Stimulated activated CD8-positive, alpha-beta memory T cell treated with anti-CD3 and anti-CD28 coated beads, Interleukin-15, amount 100 ng/mL, for 24 hours (primary cell): ENCODE data around the gene MSANTD2.

Source experiments
- DNase-seq: peaks from one replicate; pipeline ENCODE4 v3.0.0-alpha.2; 2020; ENCODE audit warnings: low read depth

The MSANTD2 gene

GRCh38 chr11:124732230-124732629 lies 68.0 kb downstream of the MSANTD2 start:
- no peak for DNase-seq

GRCh38 chr11:124729571-124729970 lies 70.6 kb downstream of the MSANTD2 start:
- no peak for DNase-seq

DNA sequence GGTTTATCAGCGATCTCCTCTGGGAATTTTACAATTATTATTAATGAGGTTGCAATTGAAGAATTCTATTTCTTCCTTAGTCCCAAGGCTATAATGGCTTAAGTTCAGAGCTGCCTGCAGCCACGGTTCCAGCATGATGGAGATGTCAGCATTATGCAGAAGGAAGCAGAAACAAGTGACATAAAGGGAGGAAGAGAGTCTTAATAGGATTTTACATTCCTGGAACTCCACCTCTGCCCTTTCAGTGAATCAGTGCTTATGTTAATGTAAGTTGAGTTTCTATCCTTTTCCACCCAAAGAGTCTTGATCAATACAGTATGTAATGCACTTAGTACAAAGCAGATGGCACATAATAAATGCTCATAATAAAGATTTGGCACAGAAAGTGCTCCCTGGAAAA lies 72.1 kb downstream of the MSANTD2 start:
- no peak for DNase-seq

DNA sequence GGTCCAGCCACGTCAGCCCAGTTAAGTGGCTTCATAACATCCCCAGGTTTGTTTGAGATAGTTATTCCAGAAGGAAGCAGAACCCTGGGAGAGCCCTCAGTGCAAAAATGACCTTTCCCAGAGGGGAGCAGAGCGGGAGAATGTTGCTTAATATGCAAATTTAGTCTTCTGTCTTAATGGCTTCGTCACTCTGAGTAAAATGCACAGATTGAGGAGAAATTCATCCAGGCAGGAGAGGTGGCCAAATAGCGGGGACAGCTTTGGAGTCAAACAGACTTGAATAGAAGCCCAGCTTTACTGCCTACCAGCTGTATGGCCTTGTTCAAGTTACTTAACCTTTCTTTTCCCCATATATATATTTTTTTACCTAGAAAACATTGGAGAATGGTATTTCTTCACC lies 72.7 kb downstream of the MSANTD2 start:
- DNase-seq: no peak

- no peak for DNase-seq
Measured at GRCh38 chr11:124725719-124726105, 74.5 kb downstream of the MSANTD2 start.

DNA sequence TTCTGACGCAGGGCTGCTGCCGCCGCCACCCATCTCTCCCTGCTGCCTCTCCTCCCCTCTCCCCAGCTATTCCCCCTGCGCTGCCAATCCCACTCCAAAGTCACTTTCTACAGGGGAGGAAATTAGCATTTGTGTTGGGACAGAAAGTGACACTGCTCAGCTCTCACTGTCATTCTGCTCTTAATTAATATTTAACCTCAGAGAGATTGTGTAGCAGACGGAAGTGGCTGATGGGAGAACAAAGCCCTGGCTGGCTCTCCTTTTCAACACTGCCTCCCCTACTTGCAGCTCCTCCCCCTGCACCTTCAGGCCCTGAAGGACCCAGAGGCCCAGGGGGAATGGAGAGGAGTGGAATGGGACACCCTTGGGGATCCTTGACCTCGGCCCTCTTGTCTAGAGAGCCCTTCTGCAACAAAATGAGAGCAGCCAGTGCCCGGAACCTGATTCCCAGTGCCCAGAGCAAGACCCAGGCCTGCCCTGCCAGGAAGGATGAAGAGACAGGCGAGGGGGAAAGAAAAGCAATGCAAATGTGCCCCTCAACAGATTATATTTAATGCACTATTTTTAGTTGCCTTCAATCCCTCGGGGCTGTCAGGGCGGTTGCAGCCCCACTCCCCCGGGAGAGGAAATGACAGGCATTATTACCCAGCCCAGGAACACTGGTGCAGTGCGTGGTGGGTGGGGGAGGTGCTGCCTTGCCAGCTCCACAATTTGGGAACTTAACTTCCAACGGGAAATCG lies 75.1 kb downstream of the MSANTD2 start:
- no peak for DNase-seq

GRCh38 chr11:124722176-124722575 lies 78.0 kb downstream of the MSANTD2 start:
- DNase-seq: no peak

GRCh38 chr11:124719534-124719933 lies 80.7 kb downstream of the MSANTD2 start:
- no peak for DNase-seq

- no peak for DNase-seq
Measured at GRCh38 chr11:124718801-124719200, 81.4 kb downstream of the MSANTD2 start.

- DNase-seq: no peak
Measured at GRCh38 chr11:124717786-124718651, 82.2 kb downstream of the MSANTD2 start.

GRCh38 chr11:124717421-124717785 lies 82.8 kb downstream of the MSANTD2 start:
- no peak for DNase-seq

GRCh38 chr11:124716591-124716990 lies 83.6 kb downstream of the MSANTD2 start:
- no peak for DNase-seq
